ENCODE results near the gene INTS2.
"Not testable (repeated sequence)": the region's sequence is repeated elsewhere in the genome, so short reads cannot be mapped to it uniquely, and the experiment has no call there.

Gene INTS2

DNA sequence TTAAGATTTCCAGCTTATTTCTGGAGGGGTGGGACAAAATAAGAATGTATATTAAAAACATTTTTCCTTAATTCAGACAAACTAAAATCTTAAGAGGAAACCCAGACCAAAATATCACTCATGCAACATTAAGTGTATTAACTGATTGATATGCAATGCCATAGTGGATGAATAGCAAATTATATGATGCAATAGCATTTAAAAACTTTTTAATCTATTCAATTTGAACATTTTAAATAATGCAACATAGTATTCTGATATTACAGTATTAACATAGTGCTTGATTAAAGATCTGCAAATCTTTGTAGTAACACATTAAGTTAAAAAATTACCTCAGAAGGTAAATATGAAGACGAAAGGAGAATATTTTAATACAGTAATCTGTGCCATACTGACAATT, 15.3 kb upstream of the INTS2 start:
- Histone ChIP-seq H3K27me3 (replicated peaks; ENCODE audit: control insufficient read depth, insufficient read depth, low read length) (no peaks in the 10 kb centered on the region), H3K4me1 (ENCODE audit: control insufficient read depth, insufficient read depth, low read length) (no peaks in the 10 kb centered on the region), H3K4me3 (ENCODE audit: low read length) (no peak overlapping the region), H3K9ac (ENCODE audit: low read length) (no peak overlapping the region), H3K36me3 (ENCODE audit: control insufficient read depth, insufficient read depth, low read length, severe bottlenecking) (peaks cover 65% of the 10 kb centered on the region), H3K9me3 (ENCODE audit: control insufficient read depth, low read length) (no peaks in the 10 kb centered on the region)
- no peak for DNase-seq (ENCODE audit: low read depth)

GRCh38 chr17:61942085-61942484, 14.3 kb upstream of the INTS2 start:
- H3K27me3 ChIP-seq (replicated peaks; ENCODE audit: control insufficient read depth, insufficient read depth, low read length) = no peaks in the 10 kb centered on the region
- H3K9me3 ChIP-seq (ENCODE audit: control insufficient read depth, low read length) = no peaks in the 10 kb centered on the region
- DNase-seq (ENCODE audit: low read depth) = peak; percentile 21
- no peak overlapping the region for H3K9ac ChIP-seq (ENCODE audit: low read length)
- H3K4me1 ChIP-seq (ENCODE audit: control insufficient read depth, insufficient read depth, low read length) = no peaks in the 10 kb centered on the region
- no peak overlapping the region for H3K4me3 ChIP-seq (ENCODE audit: low read length)
- H3K36me3 ChIP-seq (ENCODE audit: control insufficient read depth, insufficient read depth, low read length, severe bottlenecking) = peaks cover 54% of the 10 kb centered on the region

DNA sequence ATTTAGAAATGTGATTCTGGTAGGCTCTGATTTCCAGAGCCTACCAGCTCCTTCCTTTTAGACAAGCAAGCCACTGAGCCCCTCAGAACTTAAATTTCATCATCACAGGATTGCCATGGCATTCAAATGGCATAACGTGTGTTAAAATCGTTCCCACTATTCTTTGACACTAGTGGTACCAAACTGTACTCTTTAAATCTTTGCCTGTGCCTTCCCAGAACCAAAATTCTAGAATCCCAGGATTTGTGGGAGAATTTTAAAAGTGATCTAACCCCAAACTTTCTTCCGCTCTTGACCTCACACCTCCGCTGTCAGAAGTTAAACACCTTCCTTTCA, 287 bp upstream of the INTS2 start:
- Histone ChIP-seq H3K36me3 (ENCODE audit: control insufficient read depth, insufficient read depth, low read length, severe bottlenecking) (peaks cover 15% of the 10 kb centered on the region), H3K27me3 (replicated peaks; ENCODE audit: control insufficient read depth, insufficient read depth, low read length) (no peaks in the 10 kb centered on the region), H3K9me3 (ENCODE audit: control insufficient read depth, low read length) (no peaks in the 10 kb centered on the region), H3K4me1 (ENCODE audit: control insufficient read depth, insufficient read depth, low read length) (peaks cover 16% of the 10 kb centered on the region), H3K4me3 (ENCODE audit: low read length) (peak overlapping the region; percentile 88), H3K9ac (ENCODE audit: low read length) (peak overlapping the region; percentile 96)
- DNase-seq (ENCODE audit: low read depth) = no peak

DNA sequence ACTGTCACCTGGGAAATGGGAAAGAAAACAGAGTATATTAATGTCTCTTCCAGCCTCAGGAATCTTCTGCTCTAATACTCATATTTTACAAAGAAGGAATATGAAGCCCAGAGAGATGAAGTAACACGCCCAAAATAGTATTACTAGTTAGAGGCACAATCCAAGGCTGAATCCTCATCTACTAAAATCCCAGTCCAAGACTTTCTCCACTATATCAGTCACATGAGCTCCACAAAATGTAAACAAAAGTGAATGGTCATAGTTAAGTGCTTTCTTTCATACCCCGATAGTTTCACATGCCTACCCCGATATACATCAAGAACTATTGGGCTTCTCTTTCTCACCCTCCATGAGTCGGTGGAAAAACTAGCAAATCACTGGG, 965 bp downstream of the INTS2 start:
- H3K36me3 ChIP-seq (ENCODE audit: control insufficient read depth, insufficient read depth, low read length, severe bottlenecking) = peaks cover 16% of the 10 kb centered on the region
- peaks cover 16% of the 10 kb centered on the region for H3K4me1 ChIP-seq (ENCODE audit: control insufficient read depth, insufficient read depth, low read length)
- H3K27me3 ChIP-seq (replicated peaks; ENCODE audit: control insufficient read depth, insufficient read depth, low read length) = no peaks in the 10 kb centered on the region
- peak overlapping the region; percentile 96 for H3K9ac ChIP-seq (ENCODE audit: low read length)
- peak overlapping the region; percentile 88 for H3K4me3 ChIP-seq (ENCODE audit: low read length)
- no peaks in the 10 kb centered on the region for H3K9me3 ChIP-seq (ENCODE audit: control insufficient read depth, low read length)
- DNase-seq (ENCODE audit: low read depth) = peak; percentile 63

DNA sequence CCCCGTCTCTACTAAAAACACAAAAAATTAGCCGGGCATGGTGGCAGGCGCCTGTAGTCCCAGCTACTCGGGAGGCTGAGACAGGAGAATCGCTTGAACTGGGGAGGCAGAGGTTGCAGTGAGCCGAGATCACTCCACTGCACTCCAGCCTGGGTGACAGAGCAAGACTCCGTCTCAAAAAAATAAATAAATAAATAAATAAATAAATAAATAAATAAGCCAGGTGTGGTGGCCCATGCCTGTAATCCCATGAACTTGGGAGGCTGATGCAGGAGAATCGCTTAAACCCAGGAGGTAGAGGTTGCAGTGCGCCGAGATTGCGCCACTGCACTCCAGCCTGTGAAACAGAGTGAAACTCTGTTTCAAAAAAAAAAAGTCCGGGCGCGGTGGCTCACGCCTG, 12.6 kb downstream of the INTS2 start:
- not testable (repeated sequence) for H3K9me3 ChIP-seq (ENCODE audit: control insufficient read depth, low read length); H3K4me1 ChIP-seq (ENCODE audit: control insufficient read depth, insufficient read depth, low read length); H3K27me3 ChIP-seq (replicated peaks; ENCODE audit: control insufficient read depth, insufficient read depth, low read length); H3K9ac ChIP-seq (ENCODE audit: low read length); H3K4me3 ChIP-seq (ENCODE audit: low read length); DNase-seq (ENCODE audit: low read depth)
- H3K36me3 ChIP-seq (ENCODE audit: control insufficient read depth, insufficient read depth, low read length, severe bottlenecking) = peaks cover 40% of the 10 kb centered on the region

DNA sequence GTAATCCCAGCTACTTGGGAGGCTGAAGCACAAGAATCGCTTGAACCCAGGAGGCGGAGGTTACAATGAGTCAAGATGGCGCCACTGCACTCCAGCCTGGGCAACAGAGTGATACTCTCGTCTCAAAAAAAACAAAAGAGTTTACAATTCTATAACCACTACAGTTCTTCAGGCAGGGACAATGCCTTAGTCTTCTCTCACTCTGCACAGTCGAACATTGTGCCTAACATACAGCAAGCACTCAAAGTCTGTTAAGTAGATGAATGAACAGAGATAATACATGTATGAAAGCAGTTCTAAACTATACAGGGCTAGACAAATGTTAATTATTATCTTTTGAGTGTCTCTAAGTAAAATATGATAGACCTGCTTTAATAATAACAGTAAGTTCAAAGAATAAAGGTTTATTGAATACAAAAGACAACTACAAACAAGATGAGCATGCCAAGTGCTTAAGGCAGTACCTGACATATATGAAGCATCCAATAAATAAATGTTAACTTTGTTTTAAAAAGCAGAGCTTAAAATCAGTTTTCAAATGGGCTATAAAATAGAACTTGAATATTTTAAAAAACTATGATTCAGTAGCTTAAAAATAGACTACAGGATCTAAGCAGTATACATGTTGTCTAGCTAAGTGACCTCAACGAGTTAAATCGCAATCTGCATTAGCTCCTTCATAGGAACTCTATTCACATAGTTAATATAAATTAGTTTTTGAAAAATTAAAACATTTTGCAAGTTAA, 19.3 kb downstream of the INTS2 start:
- H3K9me3 ChIP-seq (ENCODE audit: control insufficient read depth, low read length) = no peaks in the 10 kb centered on the region
- no peak for DNase-seq (ENCODE audit: low read depth)
- H3K4me3 ChIP-seq (ENCODE audit: low read length) = no peak overlapping the region
- H3K4me1 ChIP-seq (ENCODE audit: control insufficient read depth, insufficient read depth, low read length) = no peaks in the 10 kb centered on the region
- no peak overlapping the region for H3K9ac ChIP-seq (ENCODE audit: low read length)
- peaks cover 69% of the 10 kb centered on the region for H3K36me3 ChIP-seq (ENCODE audit: control insufficient read depth, insufficient read depth, low read length, severe bottlenecking)
- no peaks in the 10 kb centered on the region for H3K27me3 ChIP-seq (replicated peaks; ENCODE audit: control insufficient read depth, insufficient read depth, low read length)

DNA sequence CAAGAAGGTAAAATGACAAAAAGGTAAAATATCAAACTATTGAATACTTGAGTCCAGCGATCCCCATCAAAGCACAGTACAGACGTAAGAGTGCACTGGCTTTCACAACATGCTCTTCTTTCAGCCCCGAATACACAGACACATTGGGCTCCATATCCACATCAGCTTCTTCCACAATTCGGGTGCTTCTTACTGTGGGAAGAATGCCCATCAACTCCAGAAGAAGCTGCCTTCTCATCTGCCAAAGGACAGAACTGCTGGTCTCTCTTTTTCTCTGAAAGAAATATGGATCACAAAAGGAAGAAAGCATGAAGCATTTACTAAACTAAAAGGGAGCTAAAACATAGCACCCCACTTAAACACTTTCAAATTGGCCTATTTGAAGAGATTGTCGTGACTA, 20.4 kb downstream of the INTS2 start:
- H3K27me3 ChIP-seq (replicated peaks; ENCODE audit: control insufficient read depth, insufficient read depth, low read length) = no peaks in the 10 kb centered on the region
- DNase-seq (ENCODE audit: low read depth) = no peak
- H3K4me1 ChIP-seq (ENCODE audit: control insufficient read depth, insufficient read depth, low read length) = no peaks in the 10 kb centered on the region
- H3K9me3 ChIP-seq (ENCODE audit: control insufficient read depth, low read length) = no peaks in the 10 kb centered on the region
- H3K36me3 ChIP-seq (ENCODE audit: control insufficient read depth, insufficient read depth, low read length, severe bottlenecking) = peaks cover 75% of the 10 kb centered on the region
- no peak overlapping the region for H3K4me3 ChIP-seq (ENCODE audit: low read length)
- no peak overlapping the region for H3K9ac ChIP-seq (ENCODE audit: low read length)

DNA sequence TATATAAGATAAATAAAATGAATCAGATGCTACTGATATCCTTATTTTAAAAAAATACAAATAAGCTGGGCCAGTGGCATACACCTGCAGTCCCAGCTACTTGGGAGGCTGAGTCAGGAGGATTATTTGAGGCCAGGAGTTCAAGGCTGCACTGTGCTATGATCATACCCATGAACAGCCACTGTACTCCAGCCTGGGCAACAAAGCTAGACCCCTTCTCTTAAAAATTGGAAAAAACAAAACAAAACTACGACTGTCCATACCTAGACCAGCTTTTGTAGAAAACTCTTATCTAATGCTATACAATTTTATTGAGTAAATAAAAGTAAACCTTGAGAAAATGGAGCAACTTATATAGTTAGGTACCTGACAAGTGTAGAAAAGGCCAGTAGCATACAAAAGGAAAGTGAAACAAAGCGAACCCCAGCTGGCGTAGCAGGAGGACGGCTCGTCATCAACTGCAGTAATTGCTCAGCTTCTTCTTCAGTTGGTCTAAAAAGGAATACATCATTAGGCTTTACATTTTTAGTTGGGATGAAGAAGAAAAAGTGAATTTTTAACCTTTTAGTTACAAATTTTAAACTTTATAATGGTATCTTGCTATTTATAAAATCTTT, 23.6 kb downstream of the INTS2 start:
- Histone ChIP-seq H3K9me3 (ENCODE audit: control insufficient read depth, low read length) (no peaks in the 10 kb centered on the region), H3K36me3 (ENCODE audit: control insufficient read depth, insufficient read depth, low read length, severe bottlenecking) (peaks cover 64% of the 10 kb centered on the region), H3K4me3 (ENCODE audit: low read length) (no peak overlapping the region), H3K9ac (ENCODE audit: low read length) (no peak overlapping the region), H3K4me1 (ENCODE audit: control insufficient read depth, insufficient read depth, low read length) (no peaks in the 10 kb centered on the region), H3K27me3 (replicated peaks; ENCODE audit: control insufficient read depth, insufficient read depth, low read length) (no peaks in the 10 kb centered on the region)
- DNase-seq (ENCODE audit: low read depth) = no peak

DNA sequence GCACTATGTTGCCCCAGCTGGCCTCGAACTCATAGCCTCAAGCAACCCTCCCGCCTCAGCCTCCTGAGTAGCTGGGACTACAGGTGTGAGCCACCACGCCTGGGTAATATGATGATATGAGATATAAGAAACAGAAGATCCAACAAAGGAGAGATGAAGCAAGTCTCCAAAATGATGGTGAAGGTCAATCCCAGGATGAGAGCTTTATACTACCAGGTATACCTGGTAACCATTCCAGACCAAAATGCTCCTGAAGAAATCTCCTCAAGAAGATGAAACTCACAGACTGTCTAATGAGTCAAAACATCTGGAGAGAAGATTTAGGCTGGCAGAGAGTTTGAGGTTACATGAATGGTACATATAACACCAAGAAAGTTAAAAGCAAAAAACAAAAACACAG, 24.5 kb downstream of the INTS2 start:
- no peaks in the 10 kb centered on the region for H3K27me3 ChIP-seq (replicated peaks; ENCODE audit: control insufficient read depth, insufficient read depth, low read length)
- no peak for DNase-seq (ENCODE audit: low read depth)
- H3K9me3 ChIP-seq (ENCODE audit: control insufficient read depth, low read length) = no peaks in the 10 kb centered on the region
- H3K4me3 ChIP-seq (ENCODE audit: low read length) = no peak overlapping the region
- H3K9ac ChIP-seq (ENCODE audit: low read length) = no peak overlapping the region
- H3K4me1 ChIP-seq (ENCODE audit: control insufficient read depth, insufficient read depth, low read length) = no peaks in the 10 kb centered on the region
- peaks cover 61% of the 10 kb centered on the region for H3K36me3 ChIP-seq (ENCODE audit: control insufficient read depth, insufficient read depth, low read length, severe bottlenecking)

DNA sequence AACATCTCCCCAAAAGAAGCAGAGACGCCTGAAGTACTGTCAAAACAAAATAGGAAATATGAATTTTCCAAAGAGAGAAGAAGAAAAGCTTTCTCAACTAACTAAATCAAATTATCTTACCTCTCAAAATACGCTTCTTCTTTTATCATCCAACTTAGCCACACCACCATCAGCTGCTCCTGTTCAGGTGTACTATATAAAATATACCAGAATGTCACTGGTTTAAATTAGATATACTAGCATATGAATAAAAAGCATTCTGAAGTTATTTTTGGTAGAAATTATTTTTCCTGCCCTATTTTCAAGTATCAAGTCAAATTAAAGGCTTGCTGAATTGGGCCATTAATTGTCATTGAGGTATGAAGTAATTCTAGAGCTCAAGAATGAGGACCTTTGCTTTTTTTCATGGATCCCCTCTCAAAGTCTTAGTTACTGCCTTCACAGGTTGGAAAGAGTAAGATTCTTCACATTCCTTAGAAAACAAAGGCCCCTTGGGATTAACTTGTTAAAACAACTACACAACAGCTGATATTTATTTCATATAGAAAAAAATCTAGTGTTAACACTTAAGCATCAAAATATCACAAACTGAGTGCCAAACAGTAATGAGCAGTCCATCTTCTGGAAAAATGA, 30.1 kb downstream of the INTS2 start:
- no peaks in the 10 kb centered on the region for H3K4me1 ChIP-seq (ENCODE audit: control insufficient read depth, insufficient read depth, low read length)
- H3K4me3 ChIP-seq (ENCODE audit: low read length) = no peak overlapping the region
- H3K9me3 ChIP-seq (ENCODE audit: control insufficient read depth, low read length) = no peaks in the 10 kb centered on the region
- H3K27me3 ChIP-seq (replicated peaks; ENCODE audit: control insufficient read depth, insufficient read depth, low read length) = no peaks in the 10 kb centered on the region
- H3K9ac ChIP-seq (ENCODE audit: low read length) = no peak overlapping the region
- no peak for DNase-seq (ENCODE audit: low read depth)
- peaks cover 61% of the 10 kb centered on the region for H3K36me3 ChIP-seq (ENCODE audit: control insufficient read depth, insufficient read depth, low read length, severe bottlenecking)

GRCh38 chr17:61895391-61895790, 32.4 kb downstream of the INTS2 start:
- Histone ChIP-seq H3K36me3 (ENCODE audit: control insufficient read depth, insufficient read depth, low read length, severe bottlenecking) (peaks cover 60% of the 10 kb centered on the region), H3K9me3 (ENCODE audit: control insufficient read depth, low read length) (no peaks in the 10 kb centered on the region), H3K4me1 (ENCODE audit: control insufficient read depth, insufficient read depth, low read length) (no peaks in the 10 kb centered on the region), H3K4me3 (ENCODE audit: low read length) (no peak overlapping the region), H3K9ac (ENCODE audit: low read length) (no peak overlapping the region), H3K27me3 (replicated peaks; ENCODE audit: control insufficient read depth, insufficient read depth, low read length) (no peaks in the 10 kb centered on the region)
- no peak for DNase-seq (ENCODE audit: low read depth)
